Stimulated activated naive CD8-positive, alpha-beta T cell treated with anti-CD3 and anti-CD28 coated beads, Interleukin-15, Interleukin-2, amounts not matched to agents 100 ng/mL and 50 ng/mL, for 24 hours (primary cell): ENCODE results near the gene TBC1D14.

ENCODE experiments used
- H3K27ac Mint-ChIP-seq: one replicate; pipeline ENCODE4 v1.8.0; 2021; ENCODE audit warnings: mild to moderate bottlenecking, mixed read lengths
- H3K27me3 Mint-ChIP-seq: one replicate; pipeline ENCODE4 v1.8.0; 2021; ENCODE audit warnings: mixed read lengths
- H3K36me3 Mint-ChIP-seq: one replicate; pipeline ENCODE4 v1.8.0; 2021; ENCODE audit warnings: low read depth, mixed read lengths
- H3K4me1 Mint-ChIP-seq: one replicate; pipeline ENCODE4 v1.8.0; 2021; ENCODE audit warnings: low read depth, mixed read lengths
- H3K4me3 Mint-ChIP-seq: one replicate; pipeline ENCODE4 v1.8.0; 2021; ENCODE audit warnings: mild to moderate bottlenecking, mixed read lengths
- H3K9me3 Mint-ChIP-seq: one replicate; pipeline ENCODE4 v1.8.0; 2021; ENCODE audit warnings: mixed read lengths

TBC1D14 gene

DNA sequence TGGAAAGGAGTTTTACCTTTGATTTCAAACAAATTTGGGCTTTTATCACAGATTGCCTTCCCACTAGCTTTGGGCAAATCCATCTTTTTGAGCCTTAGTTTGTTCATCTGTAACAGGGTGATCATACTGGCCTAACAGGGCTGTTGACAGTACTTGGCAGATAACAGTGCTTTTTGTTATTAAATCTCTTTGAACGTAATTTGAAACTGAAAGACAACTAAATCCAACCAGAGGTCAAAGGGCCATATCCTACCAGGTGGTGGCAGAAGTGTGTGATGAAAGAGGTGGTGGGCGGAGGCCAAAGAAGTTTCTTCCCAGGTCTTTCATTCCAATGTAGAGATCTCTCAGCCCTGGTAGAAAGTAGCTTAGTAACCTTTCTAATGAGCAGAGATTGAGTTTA is 98.3 kb downstream of the TBC1D14 start:
- Mint-ChIP-seq H3K9me3 (no peaks in the 10 kb centered on the region), H3K4me3 (no peak overlapping the region), H3K36me3 (peaks cover 50% of the 10 kb centered on the region), H3K27me3 (no peaks in the 10 kb centered on the region), H3K4me1 (peaks cover under 1% of the 10 kb centered on the region), H3K27ac (no peak overlapping the region)

DNA sequence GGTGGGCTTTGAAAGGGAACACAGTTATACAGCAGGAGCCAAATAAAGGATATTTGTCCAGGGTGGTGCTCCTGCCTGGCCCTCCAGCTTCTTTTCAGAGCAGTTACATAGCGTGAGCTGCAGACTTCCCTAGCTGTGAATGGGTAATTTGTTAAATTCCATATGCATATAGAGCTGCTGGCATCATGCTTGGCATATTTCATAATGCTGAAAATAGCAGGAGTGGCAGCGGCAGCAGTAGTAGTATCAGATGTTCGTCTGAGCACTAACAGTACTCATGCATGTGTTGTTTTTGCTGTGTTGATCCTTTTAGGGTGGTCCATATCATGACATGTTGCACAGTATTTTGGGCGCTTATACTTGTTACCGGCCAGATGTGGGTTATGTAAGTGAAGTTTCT is 99.9 kb downstream of the TBC1D14 start:
- peaks cover 57% of the 10 kb centered on the region for H3K36me3 Mint-ChIP-seq
- H3K27me3 Mint-ChIP-seq: no peaks in the 10 kb centered on the region
- no peak overlapping the region for H3K4me3 Mint-ChIP-seq
- H3K9me3 Mint-ChIP-seq: no peaks in the 10 kb centered on the region
- H3K4me1 Mint-ChIP-seq: peaks cover 10% of the 10 kb centered on the region
- no peak overlapping the region for H3K27ac Mint-ChIP-seq

GRCh38 chr4:7013175-7013574 is 103.5 kb downstream of the TBC1D14 start:
- Mint-ChIP-seq H3K27me3 (no peaks in the 10 kb centered on the region), H3K36me3 (peaks cover 60% of the 10 kb centered on the region), H3K4me1 (peaks cover 10% of the 10 kb centered on the region), H3K27ac (peak overlapping the region; percentile 31), H3K4me3 (no peak overlapping the region), H3K9me3 (no peaks in the 10 kb centered on the region)

DNA sequence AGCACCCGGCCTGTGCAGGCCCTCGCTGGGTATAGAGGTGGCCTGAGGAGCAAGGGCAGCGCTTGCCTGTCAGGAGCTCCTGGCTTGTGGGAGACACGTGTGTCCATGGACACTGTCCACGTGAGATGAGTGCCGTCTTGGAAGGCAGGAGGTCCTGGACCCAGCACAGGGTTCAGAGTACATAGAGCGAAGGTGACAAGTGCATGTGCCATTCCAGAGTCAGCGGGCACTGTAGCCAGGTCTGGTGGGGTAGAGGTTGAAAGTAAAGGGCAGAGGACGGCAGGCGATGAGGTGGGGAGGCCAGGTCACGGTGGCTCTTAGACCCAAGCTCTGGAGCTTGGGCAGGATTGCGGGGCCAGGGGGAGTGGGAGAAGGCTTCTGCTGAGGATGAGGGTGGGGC is 105.2 kb downstream of the TBC1D14 start:
- Mint-ChIP-seq H3K4me1 (peaks cover 10% of the 10 kb centered on the region), H3K4me3 (no peak overlapping the region), H3K27ac (peak overlapping the region; percentile 49), H3K9me3 (no peaks in the 10 kb centered on the region), H3K36me3 (peaks cover 54% of the 10 kb centered on the region), H3K27me3 (no peaks in the 10 kb centered on the region)

DNA sequence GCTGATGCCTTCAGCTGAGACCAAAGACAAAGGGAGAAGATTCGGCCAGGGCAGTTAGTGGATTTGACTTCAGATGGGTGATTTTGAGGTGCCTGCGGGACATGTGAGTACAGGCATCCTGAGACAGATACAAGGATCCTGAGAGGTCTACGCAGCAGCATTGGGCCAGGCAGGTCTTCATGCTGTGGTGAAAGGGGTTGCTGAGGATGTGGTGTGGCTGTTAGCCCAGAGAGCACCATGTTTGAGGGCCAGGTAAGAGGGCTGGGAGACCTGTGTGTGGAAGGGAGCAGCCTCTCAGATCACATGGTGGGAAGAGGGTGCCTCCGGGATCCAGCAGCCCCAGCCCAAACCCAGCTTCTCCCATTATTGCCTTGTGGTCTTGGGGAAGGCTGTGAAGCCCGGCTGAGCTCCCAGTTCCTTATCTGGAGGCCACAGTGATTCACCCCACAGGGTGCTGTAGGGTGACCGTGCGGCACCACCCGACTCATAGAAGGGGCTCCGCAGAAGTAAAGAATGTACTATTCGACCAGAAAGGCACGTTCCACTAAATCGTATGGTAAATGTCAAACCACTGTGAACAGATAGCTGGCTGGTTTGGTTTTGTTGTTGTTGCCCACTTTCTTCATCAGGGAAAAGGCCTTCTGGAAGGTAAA is 105.9 kb downstream of the TBC1D14 start:
- peak overlapping the region; percentile 43 for H3K27ac Mint-ChIP-seq
- H3K27me3 Mint-ChIP-seq: no peaks in the 10 kb centered on the region
- H3K36me3 Mint-ChIP-seq: peaks cover 52% of the 10 kb centered on the region
- no peak overlapping the region for H3K4me3 Mint-ChIP-seq
- peaks cover 10% of the 10 kb centered on the region for H3K4me1 Mint-ChIP-seq
- no peaks in the 10 kb centered on the region for H3K9me3 Mint-ChIP-seq

- Mint-ChIP-seq H3K27ac (no peak overlapping the region), H3K27me3 (no peaks in the 10 kb centered on the region), H3K36me3 (peaks cover 52% of the 10 kb centered on the region), H3K9me3 (no peaks in the 10 kb centered on the region), H3K4me1 (peaks cover 10% of the 10 kb centered on the region), H3K4me3 (no peak overlapping the region)
These were observed 106.5 kb downstream of the TBC1D14 start for GRCh38 chr4:7016086-7016485.

- peaks cover 10% of the 10 kb centered on the region for H3K4me1 Mint-ChIP-seq
- peaks cover 53% of the 10 kb centered on the region for H3K36me3 Mint-ChIP-seq
- H3K27me3 Mint-ChIP-seq: no peaks in the 10 kb centered on the region
- no peak overlapping the region for H3K27ac Mint-ChIP-seq
- no peak overlapping the region for H3K4me3 Mint-ChIP-seq
- H3K9me3 Mint-ChIP-seq: no peaks in the 10 kb centered on the region
These were observed 106.9 kb downstream of the TBC1D14 start for GRCh38 chr4:7016512-7016911.

GRCh38 chr4:7017446-7018048 is 107.9 kb downstream of the TBC1D14 start:
- Mint-ChIP-seq H3K4me1 (peaks cover 10% of the 10 kb centered on the region), H3K36me3 (peaks cover 58% of the 10 kb centered on the region), H3K4me3 (no peak overlapping the region), H3K9me3 (no peaks in the 10 kb centered on the region), H3K27me3 (no peaks in the 10 kb centered on the region), H3K27ac (no peak overlapping the region)

- Mint-ChIP-seq H3K9me3 (no peaks in the 10 kb centered on the region), H3K4me3 (no peak overlapping the region), H3K4me1 (peaks cover 7% of the 10 kb centered on the region), H3K27me3 (no peaks in the 10 kb centered on the region), H3K27ac (no peak overlapping the region), H3K36me3 (peaks cover 56% of the 10 kb centered on the region)
These were observed 108.7 kb downstream of the TBC1D14 start for GRCh38 chr4:7018281-7018680.

- Mint-ChIP-seq H3K9me3 (no peaks in the 10 kb centered on the region), H3K4me3 (no peak overlapping the region), H3K36me3 (peaks cover 49% of the 10 kb centered on the region), H3K27ac (no peak overlapping the region), H3K27me3 (no peaks in the 10 kb centered on the region), H3K4me1 (no peaks in the 10 kb centered on the region)
These were observed 109.7 kb downstream of the TBC1D14 start for GRCh38 chr4:7019367-7019766.

DNA sequence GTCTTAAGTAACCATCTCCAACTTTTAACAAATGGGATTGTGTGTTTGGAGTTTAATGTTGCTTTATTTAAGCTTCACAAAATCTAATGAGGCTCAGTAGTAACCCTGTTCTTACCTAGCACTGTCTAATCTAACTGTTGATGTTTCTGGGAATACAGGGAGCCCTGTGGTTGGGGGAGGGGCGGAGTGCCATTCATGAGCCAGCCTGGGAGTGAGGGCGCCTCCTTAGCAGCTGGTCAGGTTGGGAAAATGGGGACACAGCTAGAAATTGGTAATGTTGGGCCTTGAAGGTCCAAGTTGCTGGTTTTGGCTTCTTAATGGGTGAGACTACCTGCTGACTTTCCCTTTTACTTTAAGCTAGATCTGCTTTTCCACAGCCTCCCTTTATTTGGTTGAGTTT is 110.7 kb downstream of the TBC1D14 start:
- Mint-ChIP-seq H3K4me3 (no peak overlapping the region), H3K27me3 (no peaks in the 10 kb centered on the region), H3K27ac (no peak overlapping the region), H3K4me1 (no peaks in the 10 kb centered on the region), H3K36me3 (peaks cover 40% of the 10 kb centered on the region), H3K9me3 (no peaks in the 10 kb centered on the region)

DNA sequence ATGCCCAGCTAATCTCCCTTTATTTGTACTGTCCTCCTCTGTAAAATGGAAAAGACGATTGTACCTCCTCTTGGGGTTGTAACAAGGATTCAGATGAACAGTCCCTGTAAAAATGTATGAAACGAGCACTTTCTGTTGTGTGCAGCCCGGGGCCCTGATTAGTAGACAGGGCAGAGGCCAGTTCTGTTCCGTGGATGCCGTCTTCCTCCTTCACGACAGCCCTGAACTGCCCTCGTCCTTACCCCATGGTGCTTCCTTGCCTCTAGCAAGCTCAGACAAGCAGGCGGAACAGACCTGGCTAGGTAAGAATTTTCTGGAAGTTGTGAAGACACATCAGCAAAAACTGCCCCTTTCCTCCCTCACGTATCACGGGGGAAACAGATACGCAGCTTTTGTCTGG is 111.2 kb downstream of the TBC1D14 start:
- Mint-ChIP-seq H3K36me3 (peaks cover 41% of the 10 kb centered on the region), H3K4me1 (no peaks in the 10 kb centered on the region), H3K27ac (no peak overlapping the region)

DNA sequence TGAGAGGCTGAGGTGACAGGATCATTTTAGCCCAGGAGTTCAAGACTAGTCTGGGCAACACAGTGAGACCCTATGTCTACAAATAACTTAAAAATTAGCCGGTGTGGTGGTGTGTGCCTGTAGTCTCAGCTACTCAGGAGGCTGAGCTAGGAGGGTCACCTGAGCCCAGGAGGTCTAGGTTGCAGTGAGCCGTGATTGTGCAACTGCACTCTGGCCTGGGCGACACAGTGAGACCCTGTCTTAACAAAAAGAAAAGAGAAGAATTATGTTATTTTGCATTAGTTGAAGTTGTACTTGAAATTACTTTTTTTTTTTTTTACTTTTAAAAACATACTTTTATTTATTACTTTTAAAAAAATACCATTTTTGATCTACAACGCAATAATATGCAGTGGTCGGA is 111.7 kb downstream of the TBC1D14 start:
- Mint-ChIP-seq H3K36me3 (peaks cover 41% of the 10 kb centered on the region), H3K27ac (no peak overlapping the region), H3K4me3 (no peak overlapping the region), H3K9me3 (no peaks in the 10 kb centered on the region), H3K4me1 (no peaks in the 10 kb centered on the region), H3K27me3 (no peaks in the 10 kb centered on the region)

More for the DNA sequence above, 111.2 kb downstream of the TBC1D14 start:
- no peaks in the 10 kb centered on the region for H3K9me3 Mint-ChIP-seq
- H3K27me3 Mint-ChIP-seq: no peaks in the 10 kb centered on the region
- H3K4me3 Mint-ChIP-seq: no peak overlapping the region

GRCh38 chr4:7021930-7022664 is 112.5 kb downstream of the TBC1D14 start:
- no peaks in the 10 kb centered on the region for H3K27me3 Mint-ChIP-seq
- H3K36me3 Mint-ChIP-seq: peaks cover 46% of the 10 kb centered on the region
- H3K27ac Mint-ChIP-seq: no peak overlapping the region
- no peaks in the 10 kb centered on the region for H3K9me3 Mint-ChIP-seq
- H3K4me3 Mint-ChIP-seq: no peak overlapping the region
- H3K4me1 Mint-ChIP-seq: no peaks in the 10 kb centered on the region

DNA sequence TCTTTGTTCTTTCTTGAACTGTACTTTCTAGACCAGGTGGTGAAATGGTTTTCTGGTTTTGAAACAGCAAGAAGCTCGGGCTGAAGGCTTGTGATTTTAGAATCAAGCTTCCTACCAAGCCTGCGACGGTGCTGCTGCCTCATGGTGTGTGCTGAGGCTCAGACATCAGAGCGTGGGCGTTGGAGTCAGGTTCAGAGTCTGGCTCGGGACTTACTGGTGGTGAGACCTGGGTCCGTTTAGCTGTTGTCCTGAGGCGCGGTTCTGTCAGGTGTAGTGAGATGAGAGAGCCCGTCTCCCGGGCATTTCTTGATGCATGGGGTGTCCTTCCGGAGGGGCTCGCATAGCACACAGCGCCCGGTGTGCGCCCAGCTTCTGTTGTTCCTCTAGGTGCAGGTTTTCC is 113.9 kb downstream of the TBC1D14 start:
- Mint-ChIP-seq H3K27ac (no peak overlapping the region), H3K27me3 (no peaks in the 10 kb centered on the region), H3K36me3 (peaks cover 54% of the 10 kb centered on the region), H3K4me3 (no peak overlapping the region), H3K4me1 (no peaks in the 10 kb centered on the region), H3K9me3 (no peaks in the 10 kb centered on the region)
